ENCODE data around the gene RNFT2.
A peak's percentile ranks its signal among the peaks of the same experiment; 100 is the strongest.

Gene RNFT2, protein sequence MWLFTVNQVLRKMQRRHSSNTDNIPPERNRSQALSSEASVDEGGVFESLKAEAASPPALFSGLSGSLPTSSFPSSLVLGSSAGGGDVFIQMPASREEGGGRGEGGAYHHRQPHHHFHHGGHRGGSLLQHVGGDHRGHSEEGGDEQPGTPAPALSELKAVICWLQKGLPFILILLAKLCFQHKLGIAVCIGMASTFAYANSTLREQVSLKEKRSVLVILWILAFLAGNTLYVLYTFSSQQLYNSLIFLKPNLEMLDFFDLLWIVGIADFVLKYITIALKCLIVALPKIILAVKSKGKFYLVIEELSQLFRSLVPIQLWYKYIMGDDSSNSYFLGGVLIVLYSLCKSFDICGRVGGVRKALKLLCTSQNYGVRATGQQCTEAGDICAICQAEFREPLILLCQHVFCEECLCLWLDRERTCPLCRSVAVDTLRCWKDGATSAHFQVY

DNA sequence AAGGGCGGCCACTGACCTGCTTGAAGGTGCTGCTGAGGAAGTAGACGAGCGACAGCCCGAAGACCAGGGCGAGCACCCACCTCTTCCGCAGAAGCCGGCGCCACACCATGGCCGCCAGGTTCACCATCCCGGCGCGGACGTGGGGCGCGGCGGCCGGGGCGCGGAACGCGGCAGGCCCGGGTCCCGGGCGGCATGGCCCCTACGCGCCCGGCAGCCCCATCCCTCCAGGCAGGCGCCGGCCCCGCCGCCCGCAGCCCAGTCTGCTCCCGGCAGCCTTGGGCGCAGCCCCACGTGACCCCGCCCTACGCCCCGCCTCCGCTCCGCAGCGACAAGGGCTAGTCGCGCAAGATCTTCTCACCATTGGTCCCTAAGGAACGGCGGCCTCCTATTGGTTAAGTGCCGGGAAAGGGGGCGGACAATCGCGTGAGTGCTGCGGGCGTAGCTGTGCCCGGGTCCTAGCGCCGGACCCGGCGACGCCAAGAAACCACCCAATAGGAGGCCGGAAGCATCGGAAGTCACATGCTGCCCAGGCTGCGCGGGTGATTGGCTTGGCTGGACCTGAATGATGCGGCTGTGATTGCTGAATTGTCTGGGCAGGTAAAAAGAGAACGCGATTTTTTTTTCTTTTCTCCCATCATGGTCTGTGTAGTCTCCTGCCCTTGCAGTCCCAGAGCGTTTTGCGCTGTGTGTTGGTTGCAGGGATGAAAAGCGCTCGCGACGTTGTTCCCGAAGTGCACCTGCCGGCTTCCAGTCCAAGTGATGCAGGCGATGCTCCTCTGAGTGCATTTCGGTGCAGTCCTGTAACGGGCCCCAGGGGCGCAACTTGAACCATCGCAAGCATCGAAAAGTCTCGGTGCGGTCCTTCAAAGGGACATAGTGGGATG, at the start of gene RNFT2, which contains the start of gene SPRING1:
RNFT2 (plus strand) TSS at position 542 of the 884 bp plus-strand sequence. CDS start 2,183 bp downstream, outside the sequence.
SPRING1 (minus strand) TSS at position 296 of the 884 bp plus-strand sequence; CDS start at position 127, 169 bp downstream.
- DNase-seq (ENCODE audit: low read depth in 2 of 2), result peak; percentile 98 to 99

DNA sequence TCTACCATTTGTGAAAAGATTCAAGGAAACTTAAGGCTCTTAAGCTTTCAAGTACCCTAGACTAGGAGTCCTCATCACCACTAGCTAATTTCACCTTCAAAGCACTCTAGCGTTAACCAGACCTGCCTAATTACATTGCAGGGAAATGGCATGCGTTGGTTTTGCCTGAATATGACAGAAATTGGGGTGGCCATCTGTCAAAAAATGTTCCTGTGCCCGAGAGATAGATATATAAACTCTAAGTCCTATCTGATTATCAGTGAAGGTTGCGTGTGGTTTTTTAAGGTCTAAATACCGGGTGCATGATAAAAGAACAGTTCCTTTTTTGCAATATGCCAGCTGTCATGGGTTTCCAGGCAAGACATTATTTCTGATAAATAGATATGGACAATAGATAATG, 48.6 kb upstream of the RNFT2 start:
- DNase-seq (ENCODE audit: low read depth in 2 of 2), result no peak

DNA sequence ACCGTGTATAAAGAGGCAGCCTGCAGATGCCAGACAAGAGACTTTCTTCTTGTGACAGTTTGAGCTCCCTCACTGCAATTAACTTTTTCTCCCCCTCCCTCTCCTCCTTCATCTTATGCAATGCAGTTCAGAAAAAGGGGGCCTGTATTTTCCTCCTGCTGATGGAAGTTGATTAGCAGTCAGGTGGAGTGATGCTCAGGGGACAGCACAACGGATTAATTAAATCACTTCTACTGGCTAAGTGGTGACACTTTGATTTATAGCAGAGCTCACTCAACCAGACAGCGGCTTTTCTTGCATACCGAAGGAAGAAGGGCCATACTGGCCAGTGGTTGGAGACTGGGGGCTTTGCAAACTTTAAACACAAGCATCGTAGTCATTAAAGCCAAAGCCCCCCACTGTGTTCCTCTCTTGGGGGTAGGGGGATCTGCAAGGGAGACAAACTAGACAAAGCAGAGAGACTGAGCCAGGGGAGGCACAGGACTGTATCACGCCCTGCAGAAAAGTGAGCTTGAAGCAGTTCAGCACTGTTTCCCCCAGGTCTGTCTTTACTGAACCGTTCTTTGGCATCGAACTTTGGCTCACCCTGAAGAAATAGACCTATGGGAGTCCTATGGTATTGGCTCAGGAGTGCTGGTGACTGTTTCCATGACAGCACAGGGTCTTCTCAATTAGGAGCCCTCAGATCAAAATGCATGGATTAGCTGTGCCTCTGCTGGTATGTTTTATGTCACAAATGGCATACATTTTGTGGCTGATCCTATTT, 48.0 kb upstream of the RNFT2 start:
- no peak for DNase-seq (ENCODE audit: low read depth in 2 of 2)

DNA sequence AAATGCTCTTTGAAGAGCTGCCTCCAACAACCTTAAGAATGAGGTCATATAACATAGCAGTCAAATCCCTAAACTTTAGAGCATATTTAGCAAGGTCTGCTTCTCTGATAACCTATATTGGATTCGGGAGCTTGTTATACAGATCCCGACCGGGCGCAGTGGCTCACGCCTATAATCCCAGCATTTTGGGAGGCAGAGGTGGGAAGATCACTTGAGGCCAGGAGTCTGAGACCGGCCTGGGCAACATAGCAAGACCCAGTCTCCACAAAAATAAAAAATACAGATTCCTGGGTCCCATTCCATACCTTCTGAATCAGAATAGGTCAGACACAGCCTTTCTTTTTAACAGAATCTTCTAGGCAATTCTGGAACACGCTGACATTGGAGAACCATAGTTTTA, 46.9 kb upstream of the RNFT2 start:
- no peak for DNase-seq (ENCODE audit: low read depth in 2 of 2)

DNA sequence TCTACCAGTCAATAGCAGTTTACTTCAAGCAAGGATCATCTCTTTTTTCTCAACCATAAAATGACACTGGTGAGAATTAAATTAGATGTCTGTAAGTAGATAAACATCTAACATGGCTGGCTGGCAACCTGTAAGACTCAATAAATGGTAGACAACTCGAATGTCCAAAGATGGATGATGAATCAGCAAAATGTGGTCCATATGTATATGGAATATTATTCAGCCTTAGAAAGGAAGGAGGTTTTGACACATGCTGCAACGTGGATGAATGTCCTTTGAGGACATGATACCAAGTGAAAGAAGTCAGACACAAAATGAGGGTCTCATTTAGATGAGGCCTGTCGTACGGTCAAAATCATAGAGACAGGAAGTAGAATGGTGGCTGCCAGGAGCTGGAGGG, 46.5 kb upstream of the RNFT2 start:
- DNase-seq (ENCODE audit: low read depth in 2 of 2), result no peak

DNA sequence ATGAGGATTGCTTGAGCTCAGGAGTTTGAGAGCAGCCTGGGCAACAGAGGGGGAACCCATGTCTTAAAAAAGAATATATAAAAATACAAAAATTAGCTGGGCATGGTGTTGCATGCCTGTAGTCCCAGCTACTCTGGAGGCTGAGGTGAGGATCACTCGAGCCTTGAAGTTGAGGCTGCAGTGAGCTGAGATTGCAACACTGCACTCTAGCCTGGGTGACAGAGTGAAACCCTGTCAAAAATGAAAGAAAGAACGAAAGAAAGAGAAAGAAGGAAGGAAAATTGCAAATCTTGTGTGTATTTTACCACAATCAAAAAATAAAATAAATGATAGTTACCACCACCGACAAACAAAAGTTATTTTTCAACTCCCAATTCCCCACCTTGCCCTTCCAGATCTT, 45.5 kb upstream of the RNFT2 start:
- DNase-seq (ENCODE audit: low read depth in 2 of 2), result no peak

DNA sequence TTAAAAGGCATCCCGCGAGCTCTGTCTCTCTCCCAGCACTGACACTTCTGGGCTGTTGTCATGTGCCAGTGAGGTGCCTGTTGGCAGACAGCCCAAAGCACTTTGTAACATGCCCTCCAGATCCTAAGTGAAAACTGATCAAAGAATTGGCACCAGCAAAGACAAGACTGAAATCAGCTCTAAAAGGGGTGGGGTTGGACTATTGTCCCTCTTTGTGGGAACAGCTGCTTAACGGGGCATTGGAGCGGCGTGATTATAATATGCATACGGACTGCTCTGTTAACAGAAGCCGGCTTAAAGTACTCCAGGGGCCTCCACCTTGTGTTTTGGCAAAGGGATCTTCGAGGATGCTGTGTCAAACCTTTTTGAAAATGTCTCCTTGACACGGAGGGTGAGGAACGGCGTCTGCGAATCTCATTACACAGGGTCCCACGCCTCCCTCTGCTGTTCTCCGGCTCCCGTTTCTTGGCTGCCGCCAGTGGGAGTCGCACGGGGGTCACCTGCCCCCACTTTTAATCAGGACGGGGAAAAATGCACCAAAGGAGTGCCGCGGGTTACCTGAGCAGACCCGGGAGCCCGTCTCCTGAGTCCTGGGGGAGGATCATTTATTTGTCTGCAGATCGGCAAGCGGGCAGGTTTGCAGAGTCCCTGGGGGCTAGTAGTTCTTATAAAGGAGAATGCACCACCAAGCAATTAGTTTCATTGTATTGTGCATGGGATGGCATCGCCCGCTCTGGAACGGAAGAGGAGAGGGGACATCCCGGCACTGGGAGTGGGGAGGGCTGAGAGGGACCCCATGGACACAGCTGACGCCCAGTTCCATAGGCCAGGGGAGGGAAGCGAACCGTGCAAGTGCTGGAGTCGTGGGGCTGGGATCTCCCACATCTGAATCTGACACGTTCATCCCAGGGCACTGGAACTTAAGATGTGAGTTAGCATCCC, 44.6 kb upstream of the RNFT2 start:
- DNase-seq (ENCODE audit: low read depth in 2 of 2), result no peak

DNA sequence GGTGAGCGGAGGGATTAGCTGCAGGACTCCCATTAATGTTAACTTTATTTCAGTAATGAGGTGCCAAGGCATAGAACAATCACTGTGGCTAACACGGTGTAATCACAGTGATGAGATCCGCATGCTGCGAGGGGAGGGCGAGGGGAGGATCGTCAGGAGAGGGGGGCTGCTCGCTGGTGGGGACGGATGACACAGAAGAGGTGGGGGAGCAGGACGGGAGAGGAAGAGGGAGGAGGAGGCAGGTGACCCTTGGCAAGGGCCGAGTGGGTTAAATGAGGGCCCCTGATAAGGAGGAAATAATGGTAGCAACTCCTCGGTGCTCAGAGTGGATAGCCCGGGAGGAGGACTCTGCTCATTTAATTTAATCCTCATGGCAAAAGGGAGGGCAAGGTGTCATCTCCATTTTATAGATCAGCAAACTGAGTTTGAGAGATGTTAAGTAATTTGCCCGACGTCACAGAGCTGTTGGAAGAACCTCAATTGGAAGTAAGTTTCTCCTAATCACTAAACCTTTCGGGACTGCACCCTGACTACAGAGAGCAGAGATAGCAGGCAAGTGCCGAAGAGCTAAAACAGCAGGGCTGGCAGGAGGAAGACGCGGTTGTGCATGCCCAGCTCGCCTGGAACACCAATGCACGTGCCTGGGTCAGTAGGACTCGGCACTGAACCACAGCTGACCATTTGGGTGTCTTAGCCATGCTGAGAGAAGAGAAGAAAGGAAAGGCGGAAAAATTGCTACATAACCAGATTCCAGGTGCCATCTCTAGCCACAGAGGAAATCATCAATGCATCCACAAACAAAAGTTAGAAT, 43.3 kb upstream of the RNFT2 start:
- DNase-seq (ENCODE audit: low read depth in 2 of 2), result no peak

DNA sequence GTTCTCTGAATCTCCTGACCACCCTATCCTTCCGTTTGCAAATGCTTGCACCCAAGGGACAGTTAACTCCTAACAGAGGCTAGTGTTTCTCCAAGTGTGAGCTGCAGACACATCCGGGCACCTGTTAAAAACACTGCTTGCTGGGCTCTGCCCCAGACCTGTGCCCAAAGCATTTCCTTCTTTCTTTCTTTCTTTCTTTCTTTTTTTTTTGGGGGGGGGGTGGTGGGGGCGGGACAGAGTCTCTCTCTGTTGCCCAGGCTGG, 42.7 kb upstream of the RNFT2 start:
- DNase-seq (ENCODE audit: low read depth in 2 of 2), result no peak

DNA sequence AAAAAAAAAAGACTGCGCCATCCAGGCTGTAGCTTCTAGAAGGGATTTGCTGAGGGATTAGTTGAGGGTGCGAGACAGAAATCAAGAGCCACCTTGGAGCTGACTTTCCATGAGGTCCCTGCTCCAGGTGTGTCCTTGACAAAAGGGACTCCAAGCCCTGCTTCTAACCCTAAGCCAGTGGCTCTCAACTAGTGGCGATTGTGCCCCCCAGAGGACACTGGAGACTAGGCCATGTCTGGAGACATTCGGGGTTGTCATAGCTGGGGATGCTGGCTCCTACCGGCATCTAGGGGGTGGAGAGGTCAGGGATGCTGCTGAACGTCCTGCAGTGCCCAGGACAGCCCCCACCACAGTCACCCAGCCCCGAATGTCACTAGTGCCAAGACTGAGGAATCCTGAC, 40.8 kb upstream of the RNFT2 start:
- no peak for DNase-seq (ENCODE audit: low read depth in 2 of 2)

DNA sequence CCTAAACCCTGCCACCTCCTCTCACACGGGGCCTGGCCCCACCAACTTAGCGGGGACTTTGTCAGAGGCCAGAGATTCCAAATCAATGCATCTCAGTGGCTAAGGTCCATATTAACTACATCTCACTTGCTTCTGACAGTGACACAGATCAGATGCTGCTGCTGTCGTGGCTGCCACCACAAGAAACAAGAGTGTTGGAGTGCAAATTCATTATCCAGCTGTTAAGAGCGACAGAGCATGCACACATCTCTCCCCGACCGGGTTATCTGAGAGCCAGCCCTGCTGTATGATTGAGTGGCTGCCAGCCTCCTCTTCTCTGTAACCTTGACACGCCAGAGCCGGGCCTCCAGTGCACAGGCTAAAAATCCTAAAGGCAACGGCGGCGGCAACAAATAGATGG, 40.4 kb upstream of the RNFT2 start:
- no peak for DNase-seq (ENCODE audit: low read depth in 2 of 2)

DNA sequence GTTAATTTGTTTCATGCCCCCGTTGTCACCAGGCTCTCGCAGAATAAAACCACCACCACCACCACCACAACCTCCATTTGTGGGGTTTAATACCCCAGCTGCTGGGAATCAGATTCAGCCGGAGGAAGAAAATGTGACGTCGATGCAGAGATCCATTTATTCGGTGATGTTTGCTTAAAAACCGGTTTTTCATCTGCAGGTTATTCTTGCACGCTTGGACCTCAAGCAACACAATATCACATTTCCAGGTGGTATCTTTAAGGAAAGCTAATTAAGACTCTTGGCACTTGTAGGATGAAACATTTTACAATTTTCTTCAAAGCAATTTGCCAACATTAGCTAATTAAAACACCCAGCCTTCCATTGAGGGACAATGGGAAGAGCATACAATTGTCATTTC, 40.0 kb upstream of the RNFT2 start:
- DNase-seq (ENCODE audit: low read depth in 2 of 2), result no peak

DNA sequence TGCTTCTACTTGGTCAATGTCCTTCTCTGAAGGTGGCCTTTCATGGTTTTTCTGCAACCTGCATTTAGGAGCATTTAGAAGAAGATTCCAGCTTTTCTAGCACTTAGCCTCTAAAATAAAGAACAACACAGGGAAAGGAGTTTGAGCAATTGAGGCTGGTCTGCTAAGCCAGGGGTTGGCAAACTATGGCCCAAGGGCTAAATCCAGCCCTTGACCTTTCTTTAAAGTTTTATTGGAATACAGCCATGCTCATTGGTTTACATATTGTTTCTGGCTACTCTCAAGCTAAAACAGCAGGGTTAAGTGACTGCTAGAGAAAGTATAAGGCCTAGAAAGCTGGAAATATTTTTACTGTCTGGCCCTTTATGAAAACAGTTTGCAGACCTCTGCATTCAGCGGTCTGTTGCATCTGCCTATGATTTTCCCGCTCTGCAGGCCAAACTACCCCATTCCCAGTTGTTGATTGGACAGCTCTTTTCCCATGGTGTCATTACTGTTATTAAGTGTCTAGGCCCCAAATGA, 39.5 kb upstream of the RNFT2 start:
- DNase-seq (ENCODE audit: low read depth in 2 of 2), result no peak

DNA sequence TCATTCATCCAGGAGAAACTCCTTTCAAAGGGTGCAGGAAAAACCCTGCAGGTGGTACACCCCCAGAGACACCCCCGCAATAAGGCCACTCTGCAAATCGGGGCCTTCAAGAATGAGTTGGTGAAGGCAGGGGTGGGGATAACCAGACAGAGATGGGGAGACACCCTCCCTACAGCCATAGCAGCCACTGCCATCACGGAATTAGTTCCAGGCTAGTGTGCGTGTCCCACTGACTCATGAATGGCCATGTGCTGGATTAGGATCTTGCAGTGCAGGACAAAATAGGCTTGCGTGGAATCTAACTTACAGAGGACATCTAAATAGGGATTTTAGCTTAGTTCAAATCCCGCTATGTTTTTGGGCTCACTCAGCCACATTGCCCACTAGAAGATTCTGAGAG, 38.0 kb upstream of the RNFT2 start:
- DNase-seq (ENCODE audit: low read depth in 2 of 2), result no peak

DNA sequence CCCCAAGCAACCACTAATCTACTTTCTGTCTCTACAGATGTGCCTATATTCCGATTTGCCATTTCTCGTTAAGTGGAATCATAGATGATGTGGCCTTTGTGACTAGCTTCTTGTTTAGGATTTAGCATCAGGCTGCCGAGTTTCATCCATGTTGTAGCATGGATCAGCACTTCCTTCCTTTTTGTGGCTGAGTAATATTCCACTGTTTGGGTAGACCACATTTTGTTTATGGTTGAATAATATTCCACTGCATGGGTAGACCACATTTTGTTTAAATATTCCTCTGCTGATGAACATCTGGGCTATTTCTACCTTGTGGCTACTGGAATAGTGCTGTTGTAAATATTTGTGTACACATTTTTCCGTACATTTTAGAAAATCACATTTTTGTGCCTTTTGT, 36.7 kb upstream of the RNFT2 start:
- DNase-seq (ENCODE audit: low read depth in 2 of 2), result no peak

DNA sequence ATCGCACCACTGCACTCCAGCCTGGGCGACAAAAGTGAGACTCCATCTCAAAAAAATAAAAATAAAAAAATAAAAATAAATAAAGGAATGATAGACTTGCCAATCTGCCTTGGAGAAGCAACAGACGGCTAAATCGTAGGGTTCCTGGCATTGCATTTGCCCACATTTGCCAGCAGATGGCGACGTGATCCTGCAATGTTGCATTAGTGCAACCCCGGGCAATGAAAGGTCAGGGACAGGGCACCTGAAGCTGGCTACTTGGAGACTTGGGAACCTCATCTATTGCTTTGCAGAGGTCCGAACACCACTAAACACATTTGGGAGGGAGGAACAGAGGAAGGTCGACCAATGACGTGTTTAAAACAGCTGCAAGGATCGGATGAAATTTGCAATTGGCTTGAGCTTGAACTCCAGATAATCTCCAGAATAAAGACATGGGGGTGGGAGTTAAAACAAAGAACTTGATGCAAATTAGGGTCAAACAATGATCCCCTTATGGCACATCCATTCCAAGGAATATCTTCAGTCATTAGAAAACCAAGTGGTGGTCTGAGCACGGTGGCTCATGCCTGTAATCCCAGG, 34.8 kb upstream of the RNFT2 start:
- peak; percentile 30 to 40 for DNase-seq (ENCODE audit: low read depth in 2 of 2)

DNA sequence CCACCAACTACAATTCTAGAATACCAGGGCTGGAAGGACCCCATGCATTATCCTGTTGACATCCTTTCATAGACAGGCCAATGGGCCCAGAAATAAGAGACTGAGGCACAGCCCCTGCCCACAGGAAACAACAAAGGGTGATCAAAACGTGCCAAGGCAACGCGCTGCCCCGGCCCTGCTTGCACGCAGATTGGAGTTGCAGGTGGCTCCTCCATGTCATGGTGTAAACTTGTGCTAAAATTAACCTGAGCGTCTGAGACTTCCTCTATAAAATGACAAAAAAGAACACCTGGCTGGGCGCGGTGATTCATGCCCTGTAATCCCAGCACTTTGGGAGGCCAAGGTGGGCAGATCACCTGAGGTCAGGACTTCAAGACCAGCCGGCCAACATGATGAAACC, 30.4 kb upstream of the RNFT2 start:
- no peak for DNase-seq (ENCODE audit: low read depth in 2 of 2)

DNA sequence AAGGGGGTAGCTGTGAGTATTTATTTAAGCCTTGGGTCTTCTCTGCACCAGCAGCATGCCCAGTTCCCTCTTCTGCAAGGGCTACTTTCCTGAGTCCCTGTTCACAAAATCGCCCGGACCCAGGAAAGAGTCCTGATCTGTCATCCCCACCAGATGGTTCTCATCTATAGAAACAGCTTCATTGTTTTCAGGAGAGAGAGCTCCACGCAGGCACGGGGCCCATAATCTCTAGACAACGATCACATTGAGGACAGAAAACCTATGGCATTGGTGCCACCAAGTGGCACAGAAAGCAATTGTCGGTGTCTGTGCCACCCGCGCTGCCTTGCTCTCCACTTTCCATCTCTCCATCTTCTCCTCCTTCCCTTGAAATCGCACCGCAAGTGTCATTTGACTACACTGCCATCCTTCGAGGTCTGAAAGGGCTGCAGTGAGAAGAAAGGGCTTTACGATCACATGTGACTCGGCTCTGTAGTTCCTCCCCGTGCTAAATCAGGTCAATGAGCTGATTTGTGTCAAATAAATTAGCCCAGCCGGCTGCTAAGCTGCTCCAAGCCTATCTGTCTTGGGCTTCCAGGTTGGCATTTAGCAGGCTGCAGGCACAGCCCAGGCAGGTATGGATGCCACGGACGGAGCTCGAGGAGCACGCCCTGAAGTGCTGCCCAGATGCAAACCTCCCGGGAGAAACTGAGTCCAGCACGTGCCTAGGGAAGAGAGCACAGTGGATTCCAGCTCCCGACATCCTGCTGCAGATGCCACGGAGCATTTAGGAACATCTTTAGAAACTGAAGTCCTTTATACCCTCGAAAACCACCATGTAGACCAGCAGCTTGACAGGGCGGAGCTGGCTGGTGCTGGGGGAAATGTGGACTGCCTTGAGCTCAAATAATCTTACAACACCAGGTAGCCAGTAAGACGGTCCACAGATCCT, 29.0 kb upstream of the RNFT2 start:
- peak in 1 of 2 donors; percentile 8 for DNase-seq (ENCODE audit: low read depth in 2 of 2)

DNA sequence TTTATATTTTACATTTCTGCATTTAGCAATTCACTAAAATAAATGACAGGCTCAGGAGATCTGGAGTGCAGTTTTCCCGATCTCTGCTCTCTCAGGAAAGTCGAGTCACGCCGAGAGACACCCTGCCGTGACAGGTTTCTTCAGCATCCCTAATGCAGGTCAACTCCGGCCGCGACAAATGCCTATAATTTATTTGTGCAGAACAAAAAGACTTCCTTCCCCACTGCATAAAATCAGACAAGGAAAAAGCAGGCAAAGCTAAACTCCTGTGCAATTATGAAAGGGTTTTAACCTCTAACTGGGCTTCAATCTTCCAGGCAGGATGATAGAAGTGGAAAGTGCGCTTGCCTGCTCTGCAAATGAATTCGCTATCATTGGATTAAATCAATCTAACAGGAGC, 28.3 kb upstream of the RNFT2 start:
- DNase-seq (ENCODE audit: low read depth in 2 of 2), result no peak

All from stimulated activated CD8-positive, alpha-beta memory T cell treated with anti-CD3 and anti-CD28 coated beads, Interleukin-15, amount 100 ng/mL, for 48 hours (primary cell).